G401 (cell line): Measurements from ENCODE around the gene RTRAF. TPM values are rescaled to one million over a fixed set of nuclear protein-coding genes. Genes with fewer than 3 reads are reported as not detected.
A peak's percentile ranks its signal among the peaks of the same experiment; 100 is the strongest.

Source experiments
- DNase-seq: peaks from one replicate; pipeline ENCODE4 v3.0.0-alpha.2; 2015; ENCODE audit warnings: low spot score
- in situ Hi-C: cut with HindIII; loops from 2 replicates; pipeline ENCODE4 v1.10.0; 2016; ENCODE audit warnings: low sequenced_read_pairs, mixed read lengths
- total RNA-seq: library from RNA; depleted of rRNA; stranded (reverse); fragments of >200 nt; shearing (Covaris generic); gene quantifications from 2 replicates; pipeline ENCODE4 v1.2.3, GENCODE V29; 2014

The RTRAF gene
- total RNA-seq, 1 experiment from 2014 or later: 166 TPM

DNA sequence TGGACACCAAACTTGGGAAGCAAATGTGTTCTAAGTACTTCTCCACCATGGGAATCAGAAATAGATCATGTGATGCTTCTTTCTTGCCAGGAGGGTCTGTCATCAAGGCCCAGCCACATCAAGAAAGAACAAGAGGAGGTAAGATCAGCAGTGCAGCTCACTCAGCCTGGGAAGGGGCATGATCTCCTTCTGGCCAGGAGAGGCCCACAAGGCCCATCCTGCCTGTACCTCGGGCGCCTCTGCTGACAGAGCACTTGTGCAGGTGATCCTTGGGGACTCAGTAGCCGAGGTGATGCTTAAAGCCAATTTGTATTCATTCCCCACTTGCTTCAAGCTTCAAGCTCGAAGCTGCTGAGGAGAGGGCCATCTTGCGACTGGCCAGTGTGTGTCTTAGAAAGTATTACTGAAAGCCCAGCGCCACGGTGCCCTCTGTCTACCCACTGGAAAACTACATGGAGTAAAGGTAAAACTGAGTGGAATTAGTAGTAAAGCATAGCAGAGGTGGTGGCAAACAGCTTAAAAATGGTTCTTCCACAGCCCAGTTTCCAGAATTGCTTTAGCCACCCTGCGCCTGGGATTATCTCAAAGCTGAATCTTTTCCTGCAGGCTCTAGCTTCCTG lies 26.2 kb downstream of the RTRAF start:
- peak; percentile 29 for DNase-seq
- in situ Hi-C loops: no loop called here

DNA sequence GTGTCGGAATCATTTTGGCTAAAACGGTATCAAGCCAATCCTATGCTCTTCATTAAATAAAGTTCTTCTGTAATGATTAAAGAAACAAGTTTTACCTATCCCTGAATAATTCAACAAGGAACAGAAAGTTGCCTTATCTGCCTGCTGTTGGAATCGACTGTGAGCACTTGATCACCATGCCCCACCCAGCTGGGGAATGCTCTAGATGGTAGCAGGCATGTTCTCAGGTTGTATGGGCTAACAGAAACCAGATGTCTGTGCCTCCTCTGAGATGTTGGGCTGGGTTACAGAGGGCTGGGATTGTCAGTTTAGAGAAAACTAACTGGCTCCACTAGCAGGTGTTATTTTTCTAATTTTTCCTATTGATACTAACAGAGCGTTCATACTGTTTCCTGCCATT lies 28.9 kb downstream of the RTRAF start:
- no peak for DNase-seq
- in situ Hi-C loops: no loop called here

DNA sequence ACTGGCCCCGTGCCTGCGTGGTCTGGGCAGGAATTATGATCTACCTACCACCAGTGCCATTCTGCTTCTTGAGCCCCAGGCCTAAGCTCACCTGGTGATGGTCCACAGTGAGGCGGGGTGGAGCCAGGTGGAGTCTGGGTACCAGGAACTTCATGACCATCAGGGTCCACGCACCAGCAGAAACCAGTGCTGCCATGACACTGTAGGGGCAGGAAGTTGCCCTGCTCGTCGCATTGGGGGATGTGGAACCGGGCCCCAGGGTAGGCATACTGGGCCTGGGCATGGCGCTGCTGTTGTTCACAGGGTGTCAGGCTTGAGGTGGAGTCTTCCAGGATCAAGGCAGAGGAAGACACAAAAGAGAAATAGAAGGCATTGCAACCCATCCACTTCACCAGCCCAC lies 29.6 kb downstream of the RTRAF start:
- DNase-seq: no peak
- in situ Hi-C loops: no loop called here

DNA sequence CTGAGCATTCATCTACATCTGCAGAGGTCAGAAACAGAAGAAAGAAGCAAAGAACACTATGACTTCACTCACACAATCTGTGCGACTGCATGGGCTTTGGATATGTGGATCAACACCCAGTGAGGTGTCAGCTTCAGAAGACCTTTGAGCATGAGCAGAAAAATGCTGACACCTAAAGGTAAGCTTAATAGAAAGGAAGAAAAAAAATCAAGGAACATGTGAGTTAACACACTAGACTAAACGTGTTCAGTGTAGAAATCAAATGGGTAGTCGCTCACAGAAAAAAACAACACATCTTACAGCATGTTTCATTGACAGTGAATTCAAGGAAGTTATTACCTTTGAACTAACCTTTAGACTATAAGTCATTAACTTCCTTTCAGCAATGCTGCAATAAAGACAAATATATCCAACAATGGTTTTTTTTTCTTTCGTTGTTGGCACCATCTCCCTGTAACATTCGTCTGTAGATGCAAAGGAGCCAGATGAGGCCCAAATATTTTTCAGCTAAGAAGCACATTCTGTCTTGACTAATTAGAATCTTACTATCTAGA lies 30.9 kb downstream of the RTRAF start:
- DNase-seq: no peak
- in situ Hi-C loops: no loop called here

DNA sequence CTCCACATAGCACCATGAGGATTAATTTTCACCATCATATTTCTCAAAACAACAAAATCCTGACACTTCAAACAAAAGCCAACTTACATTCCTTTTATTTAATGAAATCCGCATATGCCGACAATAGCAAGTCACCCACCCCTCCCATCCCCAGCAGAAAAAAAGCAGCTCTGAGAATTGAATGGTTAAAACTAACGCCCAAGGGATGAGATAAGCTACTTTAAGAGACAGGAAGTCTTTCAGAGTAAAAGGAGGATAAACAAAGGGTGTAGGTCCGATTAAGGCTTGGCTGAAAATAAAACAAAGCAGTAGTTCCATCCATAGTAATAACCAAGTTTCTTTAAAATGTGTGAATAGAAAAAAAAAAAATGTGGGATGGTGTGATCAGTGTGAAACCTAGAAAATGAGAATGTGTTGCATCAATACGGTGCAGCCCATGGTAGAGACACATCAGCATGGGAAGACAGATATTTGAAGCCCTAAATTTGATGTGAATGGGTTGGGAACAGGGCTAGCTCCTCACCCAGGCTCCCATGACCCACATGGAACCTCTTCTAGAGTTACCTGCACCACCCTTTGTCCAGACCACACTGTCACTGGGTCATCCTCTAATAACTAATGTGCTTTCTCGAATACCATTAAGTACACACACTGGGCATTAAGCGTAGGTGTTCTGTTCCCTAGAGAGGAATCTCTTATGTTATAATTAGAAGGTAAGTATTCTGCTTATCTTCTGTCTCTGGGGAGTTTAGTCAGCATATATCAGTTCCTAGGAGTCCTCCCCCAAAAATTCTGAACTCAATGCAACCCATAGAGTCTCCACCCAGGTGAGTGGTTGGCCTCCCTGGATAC lies 31.7 kb downstream of the RTRAF start:
- in situ Hi-C loops: no loop called here
- no peak for DNase-seq

DNA sequence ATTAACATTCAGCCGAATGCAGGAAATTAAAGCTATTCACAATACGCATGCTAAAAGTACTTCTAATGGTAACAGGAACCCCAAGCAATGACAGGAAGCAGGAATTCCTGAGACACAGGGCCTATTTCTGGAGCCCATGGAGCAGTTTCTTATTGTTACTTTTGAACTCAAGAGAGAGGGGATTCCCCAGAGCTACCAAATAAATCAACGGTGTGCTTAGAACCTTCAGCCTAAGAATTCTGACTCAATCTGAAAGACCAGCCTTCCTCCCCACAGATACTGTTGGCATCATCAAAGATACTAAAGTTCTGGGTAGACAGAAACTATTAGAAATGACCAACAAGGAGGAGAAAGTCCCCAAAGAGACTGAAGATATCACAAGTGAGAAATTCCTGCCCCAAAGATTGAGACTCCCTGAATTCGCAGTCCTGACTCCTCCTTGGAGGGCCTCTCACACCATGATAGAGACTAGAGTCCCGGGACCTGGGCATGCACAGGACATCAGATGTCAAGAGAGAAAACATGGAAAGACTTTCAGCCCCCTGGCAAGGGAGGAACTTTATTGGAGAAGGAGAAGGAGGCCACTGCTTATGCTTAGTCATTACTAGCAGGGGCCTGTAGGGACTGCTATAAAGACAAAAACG lies 32.7 kb downstream of the RTRAF start:
- DNase-seq: no peak
- in situ Hi-C loops: no loop called here

DNA sequence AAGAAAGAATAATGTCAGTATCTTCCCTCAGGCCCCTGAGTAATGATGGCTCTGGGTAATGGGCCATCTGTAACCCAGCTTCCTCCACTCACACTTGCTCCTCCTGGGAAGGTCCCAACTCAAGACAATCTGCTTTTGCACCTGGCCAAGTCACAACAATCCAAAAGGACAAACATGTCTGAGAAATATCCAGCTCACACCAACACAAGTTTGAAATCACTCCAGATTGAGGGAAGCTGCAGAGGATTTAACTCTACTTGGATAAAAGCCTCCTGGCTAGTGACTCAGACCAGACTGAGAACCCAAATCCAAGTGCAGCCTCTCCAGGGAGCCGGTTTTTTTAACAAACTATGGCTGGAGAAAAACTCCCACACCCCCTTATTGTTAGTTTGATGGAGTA lies 34.2 kb downstream of the RTRAF start:
- peak; percentile 32 for DNase-seq
- in situ Hi-C loops: no loop called here

DNA sequence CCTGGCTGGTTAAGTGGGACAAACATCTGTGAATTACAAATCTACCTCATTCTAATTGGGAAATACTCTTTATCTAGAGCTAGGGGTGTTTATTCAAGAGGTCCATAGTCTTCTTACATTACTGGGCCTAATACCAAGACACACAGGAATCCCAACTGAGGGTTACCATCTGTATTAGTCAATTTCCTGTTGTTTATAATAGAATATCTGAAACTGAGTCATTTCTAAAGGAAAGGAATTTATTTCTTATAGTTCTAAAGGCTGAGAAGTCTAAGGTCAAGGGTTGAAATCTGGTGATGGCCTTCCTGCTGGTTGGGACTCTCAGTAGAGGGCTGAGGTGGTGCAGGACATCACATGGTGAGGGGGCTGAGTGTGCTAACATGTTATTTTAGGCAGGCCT lies 36.0 kb downstream of the RTRAF start:
- DNase-seq: no peak
- in situ Hi-C loops: no loop called here

DNA sequence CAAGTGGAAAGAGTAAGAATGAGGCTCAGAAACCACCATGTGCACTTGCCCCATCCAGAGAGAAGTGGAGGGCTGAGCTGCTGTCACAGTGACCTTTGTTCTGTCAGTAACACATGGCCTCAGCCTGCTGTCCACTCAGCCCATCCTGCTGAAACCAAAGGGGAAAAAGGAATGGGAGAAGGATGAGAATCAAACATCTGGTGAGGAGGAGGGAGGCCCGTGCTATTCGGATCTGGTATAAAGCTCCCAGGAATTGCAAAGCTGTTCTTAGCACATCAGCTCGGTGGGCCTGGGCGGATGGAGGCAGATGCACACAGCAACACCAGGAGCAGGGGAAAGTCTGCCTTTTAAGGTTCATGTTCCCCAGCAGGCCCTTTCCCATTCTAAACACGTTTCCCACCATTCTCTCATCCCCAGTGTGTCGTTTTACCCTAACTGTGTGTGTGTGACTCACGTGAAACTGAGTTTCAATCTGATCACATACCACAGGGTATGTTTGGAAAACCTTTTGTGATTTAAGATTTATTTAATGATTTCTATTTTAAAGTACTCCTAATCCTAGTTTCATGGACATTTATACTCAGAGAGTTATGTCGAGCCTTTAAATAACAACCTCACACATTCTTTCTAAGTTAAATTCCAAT lies 36.8 kb downstream of the RTRAF start:
- in situ Hi-C loops: no loop called here
- no peak for DNase-seq

DNA sequence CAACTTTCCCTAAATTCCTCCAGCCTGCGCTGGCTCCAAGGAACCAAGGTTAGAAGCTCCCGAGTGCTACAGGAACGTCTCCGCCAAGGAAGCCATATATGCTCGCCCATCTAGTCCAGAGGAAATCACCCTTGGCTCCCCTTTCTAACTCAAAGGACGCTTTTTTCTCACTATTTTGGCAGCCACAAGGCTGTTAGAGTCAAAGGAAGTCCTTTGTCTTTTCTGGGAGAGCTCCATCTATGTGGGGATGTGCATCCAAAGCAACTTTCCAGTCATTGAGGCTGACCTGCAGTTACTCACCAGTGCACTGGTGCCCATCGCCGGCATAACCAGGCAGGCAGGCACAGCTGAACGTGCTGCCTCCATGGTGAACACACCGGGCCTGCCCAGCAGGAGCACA lies 37.6 kb downstream of the RTRAF start:
- in situ Hi-C loops: no loop called here
- DNase-seq: no peak

DNA sequence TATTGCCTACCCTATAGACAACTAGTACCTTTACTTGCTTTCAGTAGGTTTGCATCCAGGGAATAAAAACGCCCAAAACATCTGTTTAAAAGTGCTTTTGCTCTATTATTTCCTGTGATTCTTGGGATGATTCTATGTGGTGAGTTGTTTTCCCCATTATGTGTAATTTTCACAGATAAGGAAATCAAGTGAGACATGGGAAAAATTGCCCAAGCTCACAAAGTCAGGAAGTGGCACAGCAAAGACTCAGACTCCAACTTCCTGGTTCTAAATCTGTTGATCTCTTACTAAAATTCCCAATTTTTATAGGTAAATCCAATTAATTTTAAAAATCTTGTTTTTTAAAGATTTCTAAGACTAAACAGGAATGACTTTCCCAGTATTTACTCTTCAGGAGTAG lies 40.5 kb downstream of the RTRAF start:
- in situ Hi-C loops: no loop called here
- DNase-seq: no peak

DNA sequence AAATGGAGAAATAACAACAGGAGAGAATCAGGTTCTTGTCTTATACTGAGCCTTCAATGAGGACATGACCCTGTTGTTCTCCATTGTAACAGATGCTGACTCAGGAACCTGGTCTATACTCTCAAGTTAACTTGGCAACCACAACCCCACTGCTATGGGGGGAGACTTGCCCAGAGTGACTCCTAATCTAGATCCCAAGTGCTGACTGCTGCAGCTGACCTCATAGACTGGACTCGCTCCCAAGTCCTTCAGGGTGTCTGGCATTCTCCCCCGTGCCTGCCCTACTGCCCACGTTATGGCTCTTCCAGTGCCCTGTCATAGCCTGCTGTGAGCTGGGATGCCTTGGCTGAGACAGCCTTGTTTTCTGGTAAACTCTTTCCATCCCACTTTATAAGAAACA lies 42.4 kb downstream of the RTRAF start:
- in situ Hi-C loops: no loop called here
- DNase-seq: peak; percentile 74

DNA sequence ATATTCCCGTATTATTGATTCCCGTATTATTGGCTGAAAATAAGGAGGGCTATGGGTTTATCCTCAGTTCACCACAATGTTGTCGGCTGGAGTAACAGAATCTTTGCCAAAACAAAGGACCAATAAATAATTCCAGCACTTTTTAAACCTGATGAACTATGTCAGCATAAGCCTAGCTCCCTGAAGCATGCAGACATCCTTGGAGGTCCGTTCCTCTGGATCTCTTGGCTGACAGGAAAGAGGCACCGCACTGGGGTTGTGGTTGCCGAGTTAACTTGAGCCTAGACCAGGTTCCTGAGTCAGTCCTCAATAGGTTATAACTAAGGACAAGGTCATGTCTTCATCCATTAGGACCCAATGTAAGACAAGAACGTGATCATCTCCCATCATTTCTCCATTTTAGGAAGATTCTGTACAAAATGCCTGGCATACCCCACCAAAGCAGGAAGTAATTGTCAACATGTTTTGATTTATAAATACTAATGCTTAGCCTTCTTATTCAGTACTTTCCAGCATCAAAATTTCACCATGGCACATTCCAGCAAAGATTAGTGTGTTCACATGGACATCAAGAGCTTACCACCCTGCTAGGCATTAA lies 43.0 kb downstream of the RTRAF start:
- in situ Hi-C loops: no loop called here
- no peak for DNase-seq

DNA sequence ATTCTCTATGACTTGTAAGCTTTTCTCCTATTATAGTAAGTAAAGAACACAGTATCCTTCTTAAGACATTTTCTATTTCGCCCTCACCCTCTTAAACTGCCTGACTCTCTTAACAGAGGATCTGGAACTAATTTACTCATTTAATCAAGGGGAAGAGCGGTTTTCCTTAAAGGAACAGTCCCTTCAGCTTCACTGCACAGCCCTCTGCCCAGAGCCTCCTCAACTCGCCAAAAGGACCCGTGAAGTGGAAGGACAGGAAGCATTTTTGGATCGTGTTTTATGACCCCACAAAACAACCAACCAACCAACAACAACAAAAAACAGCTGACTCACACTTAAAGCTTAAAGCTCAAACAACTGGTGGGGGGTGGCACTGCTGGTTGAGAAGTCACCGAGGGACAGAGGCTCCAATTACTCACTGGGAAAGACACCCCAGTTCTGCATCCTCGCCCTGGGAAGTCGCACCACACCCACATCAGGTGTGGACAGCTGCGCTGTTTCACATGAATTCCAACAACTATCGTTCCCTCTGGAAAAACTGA lies 43.8 kb downstream of the RTRAF start:
- no peak for DNase-seq
- in situ Hi-C loops: no loop called here

DNA sequence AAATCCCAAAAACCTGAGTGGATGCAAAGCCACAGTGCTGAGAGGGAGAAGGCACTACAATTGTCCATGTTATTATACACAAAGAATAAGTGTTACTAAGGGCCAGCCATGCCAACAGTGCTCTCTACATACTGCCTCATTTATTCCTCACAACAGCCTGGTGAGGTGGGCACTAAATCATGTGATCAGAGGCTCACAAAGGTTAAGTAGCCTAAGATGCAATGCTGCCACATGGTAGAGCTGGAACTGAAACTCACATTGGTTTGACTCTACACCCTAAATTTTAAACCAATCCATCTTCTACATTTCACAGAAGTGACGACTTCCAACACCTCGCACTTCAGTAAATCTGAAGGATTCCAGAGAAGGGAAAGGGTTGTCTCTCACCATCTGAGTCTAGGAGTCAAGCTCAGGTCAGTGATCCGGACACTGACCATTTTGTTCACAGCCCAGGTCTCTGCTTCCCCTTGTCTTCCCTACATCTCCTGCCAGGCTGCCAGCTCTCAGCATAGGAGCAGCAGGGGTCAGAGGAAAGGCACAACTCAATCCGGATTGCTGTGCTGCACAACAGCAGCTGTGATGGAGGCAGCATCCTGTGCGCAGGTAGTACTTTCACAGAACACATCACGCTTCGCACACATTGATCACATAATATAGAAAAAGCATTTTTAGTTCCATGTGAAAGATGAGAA lies 49.9 kb downstream of the RTRAF start:
- no peak for DNase-seq
- in situ Hi-C loops: no loop called here

DNA sequence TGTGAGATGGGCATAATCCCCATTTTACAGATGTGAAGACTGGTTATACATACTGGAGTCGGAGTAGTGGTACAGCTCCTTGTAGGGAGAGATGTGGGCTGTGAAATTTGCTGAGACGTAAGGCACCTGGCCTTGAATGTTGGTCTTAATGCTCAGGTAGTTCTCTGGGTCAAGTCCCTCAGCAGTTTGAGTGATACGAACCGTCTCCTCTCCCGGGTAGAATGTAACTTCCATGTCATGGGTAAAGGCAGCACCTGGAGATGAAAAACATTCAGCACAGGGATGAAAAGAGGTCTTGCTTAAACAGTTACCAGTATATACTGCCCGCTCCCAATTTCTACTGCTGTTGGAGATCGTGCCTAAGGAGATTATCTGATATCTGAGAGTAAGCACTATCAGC lies 51.3 kb downstream of the RTRAF start:
- in situ Hi-C loops: no loop called here
- DNase-seq: no peak

DNA sequence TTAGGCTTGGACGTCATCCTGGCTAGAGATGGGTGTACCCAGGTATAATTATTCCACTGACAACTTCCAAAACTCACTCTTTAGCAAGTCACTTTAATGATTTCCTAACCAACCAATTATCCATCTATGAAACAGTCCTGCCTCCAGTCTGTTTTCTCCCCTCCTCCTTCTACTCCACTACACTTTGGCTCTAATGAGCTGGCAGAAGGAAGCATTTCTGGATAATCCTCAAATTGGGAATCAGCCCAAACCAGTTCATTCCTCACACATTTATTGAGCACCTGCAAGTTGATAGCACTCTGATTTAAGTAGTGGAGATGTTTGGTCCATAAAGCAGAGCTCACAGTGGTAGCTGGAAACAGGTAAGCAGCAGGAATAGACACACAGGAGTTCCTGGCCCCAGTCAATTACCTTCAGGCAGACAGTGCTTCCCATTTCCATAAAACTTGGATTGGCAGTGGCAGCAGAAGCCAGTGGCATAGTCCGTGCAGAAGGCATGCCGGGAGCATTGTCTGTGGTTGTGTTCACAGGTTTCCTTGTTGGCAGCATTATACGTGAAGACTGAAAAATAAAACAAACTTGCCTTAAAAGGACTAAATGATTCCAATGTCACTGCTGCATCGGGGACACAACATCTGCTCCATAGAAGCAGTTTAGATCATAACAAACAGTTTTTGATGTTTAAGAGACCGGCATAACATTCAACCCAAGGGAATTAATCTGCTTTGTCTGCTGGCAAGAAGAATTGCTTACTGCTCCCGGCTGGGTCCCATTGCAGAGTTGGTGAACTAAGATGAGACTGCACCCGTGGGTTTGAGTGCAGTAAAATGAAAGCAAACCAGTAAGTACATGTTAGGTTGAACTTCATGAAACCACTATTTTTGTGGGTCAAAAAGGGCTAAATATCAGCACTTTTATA lies 53.3 kb downstream of the RTRAF start:
- in situ Hi-C loops: no loop called here
- peak; percentile 65 for DNase-seq

DNA sequence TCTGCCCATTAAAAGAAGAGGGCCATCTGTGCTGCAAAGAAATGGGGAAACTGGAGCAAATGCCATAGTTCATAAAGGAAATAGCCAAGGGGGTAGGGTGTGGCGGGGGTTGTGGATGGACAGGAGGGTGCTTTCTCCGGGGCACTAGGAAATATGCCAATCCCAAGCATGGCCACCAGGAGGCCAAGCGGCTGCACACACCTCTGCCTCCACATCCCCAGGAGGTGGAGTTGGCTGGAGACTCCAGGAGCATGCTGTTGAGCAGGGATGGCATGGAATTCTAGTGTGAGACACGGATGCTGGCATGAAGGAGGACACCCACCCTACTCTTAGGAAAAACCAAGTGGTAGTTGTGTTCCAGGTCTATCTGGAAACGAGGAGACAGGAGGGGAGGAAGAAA lies 54.3 kb downstream of the RTRAF start:
- DNase-seq: no peak
- in situ Hi-C loops: no loop called here
